Activated CD4-positive, alpha-beta T cell treated with anti-CD3 and anti-CD28 coated beads, Interleukin-2, amount 50 U/mL, for 16 hours (primary cell): ENCODE results near the gene MEST.
"Not testable (repeated sequence)": the region's sequence is repeated elsewhere in the genome, so short reads cannot be mapped to it uniquely, and the experiment has no call there.

Source experiments
- DNase-seq: peaks from one replicate; pipeline ENCODE4 v3.0.0-alpha.2; 2020

The MEST gene, protein sequence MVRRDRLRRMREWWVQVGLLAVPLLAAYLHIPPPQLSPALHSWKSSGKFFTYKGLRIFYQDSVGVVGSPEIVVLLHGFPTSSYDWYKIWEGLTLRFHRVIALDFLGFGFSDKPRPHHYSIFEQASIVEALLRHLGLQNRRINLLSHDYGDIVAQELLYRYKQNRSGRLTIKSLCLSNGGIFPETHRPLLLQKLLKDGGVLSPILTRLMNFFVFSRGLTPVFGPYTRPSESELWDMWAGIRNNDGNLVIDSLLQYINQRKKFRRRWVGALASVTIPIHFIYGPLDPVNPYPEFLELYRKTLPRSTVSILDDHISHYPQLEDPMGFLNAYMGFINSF

DNA sequence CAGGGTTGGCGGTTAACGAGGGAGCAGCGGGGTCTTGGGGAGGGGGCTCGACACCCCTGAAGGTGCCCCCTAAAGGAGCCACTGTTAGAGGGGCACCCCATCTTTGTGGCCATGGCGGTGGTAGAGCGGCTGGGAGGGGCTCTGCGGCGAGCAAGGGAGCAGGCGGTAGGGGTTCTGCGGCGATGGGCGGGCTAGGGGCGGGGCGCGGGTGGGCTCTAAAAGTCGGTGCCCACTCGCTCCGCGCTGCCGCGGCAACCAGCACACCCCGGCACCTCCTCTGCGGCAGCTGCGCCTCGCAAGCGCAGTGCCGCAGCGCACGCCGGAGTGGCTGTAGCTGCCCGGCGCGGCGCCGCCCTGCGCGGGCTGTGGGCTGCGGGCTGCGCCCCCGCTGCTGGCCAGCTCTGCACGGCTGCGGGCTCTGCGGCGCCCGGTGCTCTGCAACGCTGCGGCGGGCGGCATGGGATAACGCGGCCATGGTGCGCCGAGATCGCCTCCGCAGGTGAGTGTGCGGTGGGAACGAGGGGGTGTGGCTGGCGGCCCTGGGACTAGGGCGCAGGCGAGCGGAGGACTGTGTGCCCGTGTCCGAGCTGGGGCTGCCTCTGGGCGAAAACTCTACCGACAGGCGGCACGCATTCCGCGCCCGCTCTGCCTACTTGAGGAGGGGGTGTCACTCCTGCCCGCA lies at the start of gene MEST:
TSS of gene MEST (plus strand) at position 245 of the 682 bp plus-strand sequence. CDS start at position 474, 229 bp downstream.
- DNase-seq, result no peak

DNA sequence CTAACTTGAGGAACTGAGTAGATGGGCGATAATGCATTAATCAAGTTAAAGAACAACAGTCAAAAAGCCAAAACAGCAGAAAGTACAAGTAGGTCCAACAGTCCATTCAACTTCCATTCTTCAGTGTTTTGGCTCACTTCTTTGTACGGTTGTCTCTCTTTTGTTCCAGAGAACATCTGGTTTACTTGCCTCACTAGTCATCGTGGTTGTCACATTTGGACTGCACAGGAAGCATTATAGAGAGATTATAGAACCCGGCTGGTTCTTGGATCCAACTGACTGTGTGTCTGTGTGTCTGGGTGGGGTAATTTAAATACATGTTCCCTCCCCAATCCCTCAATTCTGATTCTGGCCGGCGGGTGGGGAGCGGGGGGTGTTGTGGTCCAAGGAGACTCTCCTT lies 49.3 kb upstream of the MEST start:
- DNase-seq, result no peak

DNA sequence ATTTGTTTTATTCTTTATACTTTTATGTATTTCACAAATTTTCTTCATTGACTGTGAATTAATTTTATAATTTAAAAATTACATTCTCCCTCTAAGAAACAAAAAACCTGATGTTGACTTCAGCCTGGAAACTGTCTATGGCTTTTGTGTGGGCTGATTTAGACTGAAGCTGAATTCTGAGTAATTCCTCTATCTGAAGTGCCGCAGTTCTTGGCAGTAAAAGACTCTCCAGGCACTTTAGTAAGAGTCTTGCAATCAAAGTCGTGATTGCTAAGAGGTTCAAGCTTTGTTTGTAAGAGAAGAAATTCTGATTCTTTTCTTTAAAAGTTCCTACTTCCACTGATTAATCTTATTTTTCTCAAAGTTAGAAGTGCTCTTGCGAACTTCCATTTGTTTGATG lies 47.7 kb upstream of the MEST start:
- no peak for DNase-seq

DNA sequence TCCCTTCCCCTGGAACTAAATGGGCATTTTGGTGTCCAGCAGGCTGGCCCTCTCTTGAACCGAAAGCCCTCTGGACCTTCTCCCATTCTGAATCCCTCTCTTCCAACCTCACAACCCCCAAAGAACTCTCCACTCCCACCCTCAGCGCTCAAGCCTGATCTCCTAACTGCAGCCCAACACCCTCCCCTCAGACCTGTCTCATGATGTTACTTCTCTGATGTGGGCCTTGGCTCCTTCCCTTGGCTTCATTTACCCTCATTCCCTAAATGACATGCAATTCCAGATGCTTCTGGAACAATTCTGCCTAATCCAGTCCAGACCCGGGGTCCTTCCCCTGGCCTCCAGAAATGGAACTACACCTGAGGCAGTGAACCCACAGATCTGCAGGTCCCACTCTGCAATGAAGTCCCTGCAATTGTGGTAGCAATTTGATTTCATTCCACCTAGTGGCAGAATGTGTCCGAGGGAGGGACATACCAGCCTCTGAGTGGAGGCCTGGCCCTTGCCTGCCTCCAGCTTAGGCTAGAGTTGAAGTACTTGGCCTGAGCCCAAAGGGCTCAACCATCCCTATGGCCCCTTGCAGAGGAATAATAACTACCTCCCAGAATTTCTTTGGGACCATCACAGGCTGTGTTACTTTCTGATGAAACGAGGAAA lies 47.0 kb upstream of the MEST start:
- no peak for DNase-seq

DNA sequence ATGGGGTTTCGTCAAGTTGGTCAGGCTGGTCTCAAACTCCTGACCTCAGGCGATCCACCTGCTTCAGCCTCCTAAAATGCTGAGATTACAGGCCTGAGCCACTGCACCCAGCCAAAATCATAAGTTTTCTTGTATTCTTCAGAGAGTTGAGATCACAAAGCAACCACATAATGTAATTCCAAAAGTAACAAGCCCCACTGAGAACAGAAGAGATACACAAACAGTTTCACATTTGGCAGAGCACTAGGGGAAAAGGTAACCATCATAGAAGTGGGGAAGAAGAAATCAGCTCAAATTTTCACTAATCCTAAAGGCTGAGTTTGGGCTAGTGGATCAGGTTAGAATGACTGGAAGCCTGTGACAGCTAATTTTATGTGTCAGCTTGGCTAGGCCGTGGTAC lies 45.6 kb upstream of the MEST start:
- DNase-seq, result peak; percentile 64

DNA sequence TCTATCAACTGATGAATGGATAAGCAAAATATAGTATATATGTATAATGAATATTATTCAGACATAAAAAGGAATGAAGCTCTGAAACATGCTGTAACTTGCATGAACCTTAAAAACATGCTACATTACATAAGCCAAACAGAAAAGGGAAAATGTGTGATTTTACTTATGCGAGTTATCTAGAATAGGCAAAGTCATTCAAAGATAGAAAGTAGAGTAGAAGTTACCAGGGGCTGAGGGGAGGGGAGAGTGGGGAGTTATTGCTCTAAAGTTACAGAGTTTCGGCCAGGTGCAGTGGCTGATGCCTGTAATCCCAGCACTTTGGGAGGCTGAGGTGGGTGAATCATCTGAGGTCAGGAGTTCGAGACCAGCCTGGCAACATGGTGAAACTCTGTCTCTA lies 40.5 kb upstream of the MEST start:
- not testable (repeated sequence) for DNase-seq

DNA sequence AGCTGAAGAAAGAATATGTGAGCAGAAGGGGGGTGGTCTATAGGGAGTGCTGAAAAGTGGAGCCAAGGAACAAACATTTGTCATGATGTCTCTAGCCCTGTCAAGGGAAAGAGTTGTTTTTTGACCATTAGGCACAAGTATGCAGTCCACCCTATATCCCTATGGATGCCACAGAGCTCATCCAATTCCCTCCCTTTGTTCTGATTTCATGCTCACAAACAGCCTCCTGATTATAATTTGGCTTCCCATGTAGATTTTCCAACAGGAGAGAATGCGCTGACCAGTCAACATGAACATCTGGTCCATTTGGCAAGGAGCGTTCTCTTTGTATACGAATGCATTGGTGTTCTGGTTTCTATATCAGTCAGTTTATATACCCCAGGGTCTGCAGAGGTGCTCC lies 38.9 kb upstream of the MEST start:
- no peak for DNase-seq

DNA sequence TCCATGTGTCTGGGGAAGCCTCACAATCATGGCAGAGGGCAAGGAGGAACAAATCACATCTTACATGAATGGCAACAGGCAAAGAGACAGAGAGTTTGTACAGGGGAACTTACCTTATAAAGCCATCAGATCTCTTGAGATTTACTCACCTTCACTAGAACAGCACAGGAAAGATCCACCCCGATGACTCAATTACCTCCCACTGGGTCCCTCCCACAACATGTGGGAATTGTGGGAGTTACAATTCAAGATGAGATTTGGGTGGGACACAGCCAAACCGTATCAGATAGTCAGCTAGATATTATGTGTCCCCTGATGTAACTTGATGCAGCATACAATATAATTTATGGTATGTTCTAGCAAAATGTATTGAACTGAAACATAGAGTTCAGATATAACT lies 36.9 kb upstream of the MEST start:
- DNase-seq, result no peak

DNA sequence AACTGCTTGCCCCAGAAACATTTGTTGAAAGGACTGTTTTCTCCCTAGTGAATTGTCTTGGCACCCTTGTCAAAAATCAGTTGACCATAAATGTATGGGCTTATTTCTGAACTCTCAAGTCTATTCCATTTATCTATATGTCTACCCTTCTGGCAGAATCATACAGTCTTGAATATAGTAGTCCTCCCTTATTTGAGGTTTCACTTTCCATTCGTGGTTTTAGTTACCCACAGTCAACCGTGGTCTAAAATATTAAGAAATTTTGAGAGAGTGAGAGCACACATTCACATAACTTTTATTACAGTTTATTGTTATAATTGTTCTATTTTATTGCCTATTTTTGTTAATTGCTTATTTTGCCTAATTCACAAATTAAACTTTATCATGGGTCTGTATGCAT lies 33.6 kb upstream of the MEST start:
- no peak for DNase-seq

DNA sequence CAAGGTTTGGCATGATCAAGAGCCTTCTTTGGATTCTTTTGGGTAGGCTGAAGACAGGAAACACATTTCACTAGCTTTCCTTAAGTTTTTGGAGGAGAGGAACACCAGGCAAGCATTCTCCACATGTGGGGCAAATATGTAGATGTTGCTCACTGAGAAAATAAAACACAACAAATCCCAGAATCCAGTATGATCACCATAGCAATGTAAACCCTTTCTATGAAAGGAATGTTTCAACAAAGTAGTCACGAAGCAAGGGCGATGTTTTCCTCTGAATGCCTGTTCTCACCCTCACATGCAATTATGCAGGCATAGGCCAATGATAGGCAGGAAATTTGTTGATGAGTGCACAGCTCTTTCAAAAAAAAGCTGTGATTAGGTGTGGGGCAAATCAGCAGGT lies 30.6 kb upstream of the MEST start:
- DNase-seq, result no peak

DNA sequence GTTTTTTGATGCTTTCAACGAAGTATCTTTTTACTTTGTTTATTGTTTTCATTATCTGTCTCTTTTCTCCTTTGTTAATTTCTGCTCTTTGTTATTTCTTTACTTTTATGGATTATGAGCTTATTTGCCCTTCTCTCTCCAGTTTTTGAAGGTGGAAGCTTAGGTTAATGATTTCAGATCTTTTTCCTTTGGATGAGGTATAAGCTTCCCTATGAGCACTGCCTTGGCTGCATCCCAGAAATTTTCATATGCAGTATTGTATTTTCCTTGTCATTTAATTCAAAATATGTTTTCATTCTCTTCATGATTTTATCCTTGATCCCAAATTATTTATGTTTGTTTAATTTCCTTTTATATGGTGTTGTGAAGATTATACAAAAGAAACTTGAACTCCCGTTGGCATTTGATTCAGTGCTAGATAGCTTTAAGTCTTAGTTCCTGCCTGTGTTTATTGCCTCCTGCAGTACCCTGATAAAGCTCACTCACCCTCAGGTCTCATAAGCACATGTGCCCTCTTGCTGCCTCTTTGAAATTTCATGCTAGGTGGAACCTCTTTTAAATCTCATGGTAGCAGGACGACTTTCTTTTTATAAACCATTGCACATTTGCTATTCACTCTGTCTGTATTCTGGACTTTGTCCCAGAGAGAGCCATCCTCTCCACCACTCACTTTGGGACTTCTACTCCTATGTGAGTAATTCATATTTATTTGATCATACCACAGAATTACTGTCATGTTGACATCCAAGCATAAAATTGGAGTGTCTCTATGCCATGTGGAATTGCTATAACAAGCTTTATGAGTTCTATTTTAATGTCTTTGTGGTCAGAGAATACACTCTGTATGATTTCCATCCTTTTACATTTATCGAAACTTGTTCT lies 28.1 kb upstream of the MEST start:
- DNase-seq, result no peak

DNA sequence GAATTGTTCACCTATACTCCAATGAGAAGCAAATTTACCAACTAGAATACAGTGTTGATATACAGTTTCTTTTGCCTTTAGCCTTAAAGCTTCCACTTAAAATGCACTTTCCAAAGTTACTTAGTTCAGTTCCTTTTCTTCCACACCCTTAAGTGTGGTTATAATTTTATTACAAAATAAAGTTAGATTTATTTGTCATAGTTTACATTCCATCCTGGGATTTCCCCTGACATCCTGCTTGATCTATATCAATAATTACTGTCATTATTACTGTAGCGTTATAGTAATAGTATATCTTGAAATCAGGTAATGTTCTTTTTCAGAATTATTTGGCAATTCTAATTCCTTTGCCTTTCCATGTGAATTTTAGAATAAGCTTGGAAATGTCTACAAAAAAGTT lies 23.3 kb upstream of the MEST start:
- DNase-seq, result no peak

DNA sequence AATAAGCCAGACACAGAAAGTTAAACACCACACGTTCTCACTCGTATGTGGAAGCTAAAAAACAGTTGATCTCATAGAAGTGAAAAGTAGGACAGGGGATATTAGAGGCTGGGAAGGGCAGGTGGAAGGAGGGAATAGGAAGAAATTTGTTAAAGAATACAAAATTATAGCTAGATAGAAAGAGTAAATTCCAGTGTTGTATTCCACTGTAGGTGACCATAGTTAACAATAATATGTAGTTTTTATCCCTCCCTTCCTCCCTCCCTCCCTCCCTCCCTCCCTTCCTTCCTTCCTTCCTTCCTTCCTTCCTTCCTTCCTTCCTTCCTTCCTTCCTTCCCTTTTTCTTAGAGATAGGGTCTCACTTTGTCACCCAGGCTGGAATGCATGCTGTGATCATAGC lies 19.9 kb upstream of the MEST start:
- DNase-seq, result no peak

DNA sequence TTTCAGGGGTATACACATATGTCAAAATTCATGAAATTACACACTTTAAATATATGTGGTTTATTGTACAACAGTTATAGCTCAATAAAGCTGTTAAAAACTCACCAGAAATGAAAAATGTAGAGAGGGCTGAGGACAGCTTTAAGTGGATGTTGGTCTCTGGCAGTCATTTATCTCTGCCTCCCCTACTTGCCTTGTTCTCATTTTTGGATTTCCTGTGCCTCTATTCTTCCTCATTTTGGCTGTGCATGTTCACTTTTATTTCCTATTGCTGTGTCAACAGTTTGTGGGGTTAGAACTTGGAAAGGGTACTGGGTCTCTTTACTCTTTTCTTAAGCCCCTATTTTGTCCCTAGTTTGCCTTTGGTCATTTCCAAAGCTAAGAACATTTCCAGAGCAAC lies 18.6 kb upstream of the MEST start:
- DNase-seq, result no peak

DNA sequence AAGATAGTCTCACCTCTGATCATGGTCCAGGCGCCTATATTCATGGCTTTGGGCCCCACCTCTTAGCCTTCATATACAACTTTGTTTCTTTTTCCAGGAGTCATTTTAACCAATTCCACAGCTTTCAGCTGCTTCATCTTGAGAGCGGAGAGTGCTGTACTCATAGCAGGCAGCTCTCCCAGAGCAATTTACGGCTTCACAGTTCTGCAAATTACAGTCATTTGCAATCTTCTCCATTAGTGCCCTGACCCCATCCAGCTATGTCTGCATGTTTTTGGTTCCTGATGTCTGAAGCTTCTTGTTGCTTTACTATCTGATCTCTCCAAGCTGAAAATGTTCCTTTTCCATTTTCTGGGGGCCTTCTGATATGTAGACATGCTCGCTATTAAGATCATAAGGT lies 18.0 kb upstream of the MEST start:
- no peak for DNase-seq

DNA sequence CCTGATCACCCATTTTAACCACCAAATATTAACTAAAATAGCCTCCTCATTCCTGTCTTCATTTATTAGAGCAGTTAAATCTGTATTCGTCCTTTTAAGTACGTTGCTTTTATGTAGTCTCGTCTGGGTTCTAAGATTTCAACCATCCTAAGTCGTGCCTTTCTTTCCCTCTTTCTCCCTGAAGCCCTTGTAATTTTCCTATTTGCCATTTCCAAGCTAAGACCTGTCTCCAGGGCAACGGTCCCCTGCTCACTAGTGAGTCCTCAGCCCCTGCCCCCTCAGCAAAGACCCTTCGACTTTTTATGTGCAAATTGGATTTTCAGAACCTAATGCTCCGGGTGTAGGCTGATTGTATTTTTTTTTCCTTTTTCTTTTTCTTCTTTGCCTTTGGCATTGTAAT lies 16.1 kb upstream of the MEST start:
- DNase-seq, result no peak

DNA sequence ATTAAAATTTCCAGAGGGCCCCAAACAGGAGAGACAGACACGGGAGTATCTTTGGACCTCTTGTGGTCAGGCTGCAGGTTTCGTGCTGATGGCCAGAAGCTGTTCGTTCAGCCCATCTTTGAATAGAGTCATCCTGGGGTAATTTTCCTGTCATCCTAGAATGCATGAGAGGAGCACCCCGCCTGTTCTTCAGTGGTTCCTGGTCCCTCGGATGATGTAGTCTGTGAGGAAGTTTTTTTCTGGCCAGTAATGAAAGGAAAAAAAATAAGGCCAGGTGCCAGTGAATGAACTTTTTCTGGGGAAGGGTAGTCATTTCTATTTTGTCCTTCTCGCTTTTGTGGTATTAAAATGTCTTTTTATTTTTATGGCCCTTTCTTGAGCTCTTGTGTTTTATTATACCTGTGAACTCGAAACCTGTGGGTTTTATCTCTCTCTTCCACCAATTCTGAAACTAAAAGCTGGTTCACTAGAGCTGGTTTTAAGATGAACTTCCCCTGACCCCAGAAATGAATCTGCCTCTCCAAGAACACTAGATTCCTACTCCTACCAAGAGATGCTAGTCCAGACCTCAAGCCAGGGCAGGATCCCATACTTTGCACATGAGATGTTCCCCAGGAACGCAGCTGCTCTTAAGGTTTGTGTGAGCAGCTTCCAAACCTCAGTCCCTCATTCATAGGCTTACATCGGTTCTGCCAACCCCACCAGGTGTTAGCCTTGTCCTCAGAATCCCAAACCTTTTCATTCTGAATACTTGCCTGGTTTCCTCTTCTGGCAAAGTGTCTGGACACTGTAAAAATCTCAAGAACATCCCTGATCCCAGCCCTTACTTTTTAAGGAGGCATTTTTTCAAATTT lies 15.4 kb upstream of the MEST start:
- peak; percentile 27 for DNase-seq

DNA sequence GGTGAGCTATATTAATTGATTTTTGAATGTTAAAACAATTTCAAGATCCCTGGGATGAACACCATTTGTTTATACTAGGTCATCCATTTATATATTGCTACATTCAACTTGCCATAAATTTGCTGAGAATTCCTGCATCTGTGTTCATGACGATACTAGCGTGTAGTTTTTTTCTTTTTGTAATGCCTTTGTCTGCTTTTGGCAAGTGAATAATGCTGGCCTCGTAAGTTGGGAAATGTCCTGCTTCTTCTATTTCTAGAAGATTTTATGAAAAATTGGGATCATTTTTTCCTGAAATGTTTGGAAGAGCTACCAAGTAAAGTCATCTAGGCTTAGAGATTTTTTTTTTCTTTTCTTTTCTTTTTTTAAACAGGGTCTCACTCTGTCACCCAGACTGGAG lies 12.9 kb upstream of the MEST start:
- DNase-seq, result no peak

DNA sequence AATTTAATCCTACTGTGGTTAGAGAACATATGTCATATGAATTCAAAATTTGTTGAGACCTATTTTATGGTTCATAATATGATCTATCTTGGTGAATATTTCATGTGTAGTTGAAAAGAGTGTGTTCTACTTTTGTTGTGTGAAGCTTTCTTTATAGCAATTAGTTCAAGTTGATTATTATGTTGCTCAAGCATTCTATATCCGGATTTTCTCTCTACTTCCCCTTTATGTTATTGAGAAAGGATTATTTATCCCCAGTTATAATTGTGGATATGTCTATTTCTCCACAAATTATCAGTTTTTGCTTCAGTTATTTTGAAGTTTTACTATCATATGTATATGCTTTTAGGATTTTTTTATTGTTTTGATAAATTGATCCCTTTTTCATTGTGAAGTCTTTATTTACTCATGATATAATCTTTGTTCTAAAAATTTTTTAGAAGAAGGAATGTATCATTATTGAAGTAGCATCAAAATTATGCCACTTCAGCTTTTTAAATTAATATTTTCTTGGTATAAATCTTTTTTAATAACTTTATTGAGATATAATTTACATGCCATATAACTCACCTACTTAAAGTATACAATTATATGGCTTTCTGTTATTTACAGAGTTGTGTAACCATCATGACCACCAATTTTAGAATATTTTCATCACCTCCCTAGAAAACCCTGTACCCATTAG lies 12.0 kb upstream of the MEST start:
- DNase-seq, result no peak

DNA sequence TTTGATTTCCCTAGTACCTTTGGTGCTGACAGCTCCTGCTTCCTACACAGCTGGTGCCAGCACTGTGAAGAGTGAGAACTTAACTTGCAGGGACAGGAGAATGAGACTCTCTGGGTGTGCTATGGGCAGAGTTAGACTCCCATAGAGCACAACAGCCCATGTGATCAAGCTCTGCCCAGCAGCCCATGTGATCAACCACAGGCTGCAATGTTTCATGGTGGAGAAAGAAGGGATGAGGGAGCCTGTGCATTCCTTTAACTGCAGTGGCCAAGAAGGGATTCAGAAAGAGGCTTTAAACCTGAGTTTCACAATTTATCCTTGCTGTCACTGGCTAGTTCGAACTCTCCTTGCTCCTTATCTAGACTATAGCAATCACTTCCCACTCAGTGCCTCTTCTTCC lies 10.0 kb upstream of the MEST start:
- no peak for DNase-seq

DNA sequence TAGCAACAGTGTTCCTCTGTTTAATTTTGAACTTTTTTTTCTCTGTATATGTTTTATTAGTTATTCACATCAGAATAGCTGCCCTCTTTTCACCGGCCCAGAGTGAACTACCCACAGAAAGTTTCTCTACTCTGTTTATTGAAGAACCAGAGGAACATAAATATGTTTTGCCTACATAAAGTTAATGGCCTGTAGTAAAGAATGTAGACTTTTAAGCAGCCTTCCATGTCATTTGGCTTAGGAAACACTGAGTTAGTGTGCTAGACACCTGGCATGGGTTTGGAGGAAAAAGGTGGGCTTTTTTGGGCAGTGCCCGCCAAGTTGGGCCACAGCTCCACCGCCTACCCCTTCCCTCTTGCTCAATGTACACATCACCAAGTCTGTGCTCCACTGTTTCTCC lies 8.9 kb upstream of the MEST start:
- DNase-seq, result no peak

DNA sequence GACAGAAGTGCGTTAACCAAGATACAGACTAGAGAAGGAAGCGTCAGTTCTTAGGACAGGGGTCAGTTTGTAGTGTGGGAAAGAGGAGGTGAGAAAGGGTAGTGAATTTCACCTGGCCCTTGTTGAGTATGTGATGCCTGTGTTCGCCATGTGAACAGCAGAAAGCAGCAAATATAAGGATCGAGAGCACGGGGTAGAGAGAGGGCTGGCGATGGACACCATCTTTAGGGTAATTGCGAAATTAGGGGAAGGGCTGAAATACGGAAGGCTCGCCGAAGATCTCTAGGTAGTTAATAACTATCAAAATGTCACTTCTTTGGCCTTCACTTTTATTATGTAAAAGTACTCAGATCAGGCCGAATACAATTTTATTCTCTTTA lies 6.2 kb upstream of the MEST start:
- no peak for DNase-seq
